ENCODE results near the gene NAPSA.

The NAPSA gene

DNA sequence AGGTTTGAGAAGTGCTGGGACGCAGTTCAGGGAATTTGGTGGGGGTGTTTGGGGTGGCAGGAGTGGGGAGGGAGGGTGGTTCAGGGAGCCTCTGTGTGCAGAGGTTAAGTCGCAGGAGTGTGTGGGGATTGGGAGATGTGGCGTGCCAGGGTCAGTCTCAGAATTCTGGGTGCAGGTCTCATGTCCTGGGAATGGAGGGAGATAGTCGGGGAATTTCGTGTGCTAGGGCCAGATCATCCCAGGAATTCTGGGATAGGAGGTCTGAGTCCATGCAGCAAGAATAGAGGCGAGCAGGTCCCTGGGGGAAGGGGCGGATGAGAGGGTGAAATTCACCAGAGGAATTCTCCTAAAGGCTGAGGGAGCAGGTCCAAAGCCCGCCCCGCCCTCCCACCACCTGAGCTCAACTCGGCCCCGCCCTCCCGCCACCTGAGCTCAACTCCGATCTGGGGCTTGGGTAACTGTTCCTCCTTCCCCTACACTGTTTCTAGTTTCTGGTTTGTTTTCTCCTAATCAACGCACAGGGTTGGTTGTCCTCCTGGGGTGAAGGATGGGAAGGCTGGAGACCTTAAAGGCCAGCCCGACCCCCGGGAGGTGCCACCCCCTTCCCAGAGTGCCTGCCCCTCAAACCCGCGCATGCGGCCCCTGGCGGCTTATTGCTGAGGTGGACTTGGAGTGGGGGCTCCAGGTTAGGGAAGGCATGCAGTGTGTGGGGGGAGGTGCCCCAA lies 51.5 kb downstream of the NAPSA start:
- no peak for DNase-seq

DNA sequence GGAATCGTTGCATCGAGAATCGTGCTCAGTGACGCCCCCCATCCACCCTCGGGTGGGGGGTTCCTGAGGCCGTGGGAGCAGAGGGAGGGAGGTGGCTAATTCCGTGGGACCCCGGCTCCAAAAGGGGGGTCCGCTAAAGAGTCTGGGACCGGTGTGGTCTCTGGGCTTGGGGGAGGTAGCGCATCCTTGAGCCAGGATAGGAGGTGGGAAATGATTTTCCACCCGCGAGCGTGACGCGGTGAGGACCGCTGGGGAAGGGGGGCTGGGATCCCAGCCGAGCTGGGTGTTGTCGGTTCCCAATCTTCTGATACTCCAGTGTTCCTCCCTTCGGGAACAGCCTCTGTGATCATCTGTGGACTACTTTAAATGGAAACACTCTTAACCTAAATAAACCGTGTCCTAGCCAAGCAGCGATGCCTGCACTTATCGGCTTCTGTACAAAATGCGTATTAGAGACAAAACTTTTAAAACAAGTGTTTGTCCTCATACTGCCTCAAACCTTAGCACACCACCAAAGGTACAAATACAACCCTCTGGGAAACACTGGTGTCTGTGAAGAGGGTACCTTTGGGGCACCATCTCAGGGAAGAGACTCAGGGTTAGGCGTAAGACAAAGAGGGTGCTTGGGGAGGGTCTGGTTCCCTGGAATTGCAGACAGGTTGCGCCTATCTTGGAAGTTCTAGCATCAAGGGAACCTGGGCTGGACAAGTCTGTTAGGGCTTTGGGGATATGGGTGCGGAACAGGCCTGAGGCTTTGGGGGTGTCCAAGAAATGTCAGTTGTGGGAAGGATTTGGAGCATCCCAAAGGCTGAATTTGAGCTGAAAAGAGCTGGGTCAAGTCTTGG lies 52.2 kb downstream of the NAPSA start:
- no peak for DNase-seq

DNA sequence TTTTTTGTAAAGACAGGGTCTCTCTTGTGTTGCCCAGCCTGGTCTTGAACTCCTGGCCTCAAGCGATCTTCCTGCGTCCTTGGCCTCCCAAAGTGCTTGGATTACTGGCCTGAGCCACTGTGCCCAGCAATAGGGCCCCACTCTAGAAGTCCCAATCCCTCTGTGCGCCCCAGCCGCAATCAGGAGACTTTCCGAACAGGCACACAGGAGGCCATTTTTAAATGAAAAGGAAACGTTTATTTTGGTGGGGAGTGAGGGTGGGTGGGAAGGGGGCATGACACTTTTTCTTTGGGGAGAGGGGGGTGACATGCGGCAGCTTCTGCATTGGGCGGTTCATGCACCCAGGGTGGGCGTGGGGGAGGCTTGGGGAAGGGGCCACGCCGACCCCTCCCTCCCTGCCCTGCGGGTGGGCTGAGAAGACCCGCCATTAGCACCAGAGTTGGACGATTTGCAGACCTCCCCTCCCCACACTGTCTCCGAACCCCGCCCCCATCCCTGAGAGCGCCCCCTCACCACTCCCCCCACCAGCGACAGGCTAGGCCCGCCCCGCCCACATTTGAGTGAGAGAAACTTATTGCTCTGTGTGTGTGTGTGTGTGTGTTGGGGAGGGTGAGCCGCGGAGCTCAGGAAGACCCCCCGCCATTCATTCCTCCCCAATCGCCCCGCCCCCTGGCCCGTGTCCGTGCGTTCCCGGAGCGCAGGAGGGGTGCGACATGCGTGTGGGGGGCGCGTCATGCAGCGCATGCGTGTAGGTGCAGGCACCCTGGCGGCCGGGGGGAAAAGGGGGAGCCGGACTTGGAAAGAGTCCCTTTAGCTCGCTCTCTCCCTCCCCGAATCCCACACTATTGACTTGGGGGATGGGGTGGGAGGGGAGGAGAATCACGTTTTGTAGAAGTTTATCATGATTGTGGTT lies 53.5 kb downstream of the NAPSA start:
- DNase-seq = peak; percentile 48

DNA sequence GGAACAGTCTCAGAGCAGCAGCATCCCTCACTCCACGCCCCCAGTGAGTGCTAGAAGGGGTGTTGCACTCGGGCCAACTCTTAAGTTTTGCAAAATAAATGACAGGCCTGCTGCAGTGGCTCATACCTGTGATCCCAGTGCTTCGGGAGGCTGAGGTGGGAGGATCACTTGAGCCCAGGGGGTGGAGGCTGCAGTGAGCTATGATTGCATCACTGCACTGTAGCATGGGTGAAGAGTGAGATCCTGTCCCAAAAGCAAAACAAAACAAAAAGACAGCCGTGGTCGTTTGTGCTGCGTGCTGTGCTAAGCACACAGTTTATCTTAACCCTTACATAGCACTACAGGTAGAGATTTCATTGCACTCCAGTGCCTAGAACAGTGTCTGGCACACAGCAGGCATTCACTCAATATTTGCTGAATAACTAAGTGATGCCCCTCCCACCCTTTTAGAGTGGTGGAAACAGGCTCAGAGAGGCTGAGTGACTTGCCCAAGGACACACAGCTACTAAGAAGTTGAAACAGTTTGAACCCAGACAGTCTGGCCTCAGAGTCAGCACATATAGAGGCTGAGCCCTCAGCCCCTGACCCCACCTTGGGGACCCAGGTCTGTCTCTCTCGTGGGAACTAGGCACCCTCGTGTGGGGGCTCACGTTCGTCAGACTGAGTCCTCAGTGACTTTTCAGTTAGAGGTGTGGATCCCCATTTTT lies 54.5 kb downstream of the NAPSA start:
- DNase-seq = no peak

DNA sequence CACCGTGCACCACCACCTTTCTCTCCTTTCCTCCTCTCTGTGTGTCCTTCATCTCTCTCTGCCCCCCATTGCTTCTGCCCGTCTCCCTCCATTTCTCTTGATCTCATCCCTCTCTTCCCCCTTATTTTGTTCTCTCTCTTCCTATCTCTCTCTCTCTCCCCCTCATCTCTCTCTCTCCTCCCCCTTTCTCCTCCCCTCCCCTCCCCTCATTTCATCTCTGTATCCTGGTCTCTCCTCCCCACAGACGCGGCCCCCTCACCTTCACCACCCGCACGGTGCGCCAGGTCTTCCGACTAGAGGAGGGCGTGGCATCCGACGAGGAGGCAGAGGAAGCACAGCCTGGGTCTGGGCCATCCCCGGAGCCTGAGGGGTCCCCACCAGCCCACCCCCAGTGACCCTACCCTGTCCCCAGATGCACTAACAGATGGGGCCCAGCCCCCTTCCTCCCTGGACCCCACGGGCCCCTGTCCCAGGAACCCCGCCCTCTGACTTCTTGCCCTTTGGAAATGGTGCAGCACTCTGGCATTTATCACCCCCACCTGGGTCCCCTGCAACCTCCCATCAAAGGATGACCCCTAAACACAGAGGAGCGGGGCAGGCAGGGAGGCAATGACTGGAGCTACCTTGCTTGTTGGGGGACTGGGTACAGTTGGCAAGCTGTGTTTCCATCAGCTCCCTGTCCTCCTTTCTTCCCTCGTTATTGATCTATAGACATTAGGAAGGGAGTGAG lies 55.9 kb downstream of the NAPSA start:
- DNase-seq = no peak

DNA sequence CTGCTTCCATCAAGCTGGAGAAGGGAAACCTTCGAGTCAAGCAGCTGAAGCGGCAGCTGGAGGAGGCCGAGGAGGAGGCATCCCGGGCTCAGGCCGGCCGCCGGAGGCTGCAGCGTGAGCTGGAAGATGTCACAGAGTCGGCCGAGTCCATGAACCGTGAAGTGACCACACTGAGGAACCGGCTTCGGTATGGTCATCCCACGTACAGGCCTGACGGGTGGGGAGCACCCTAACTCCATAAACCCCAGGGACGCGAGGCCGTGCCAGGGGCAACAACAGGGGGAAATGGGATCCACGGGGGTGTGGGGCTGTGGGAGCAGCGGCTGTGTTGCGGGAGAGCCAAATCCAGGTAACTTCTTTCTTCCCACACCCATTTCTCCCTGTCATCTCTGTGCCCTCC lies 56.4 kb downstream of the NAPSA start:
- no peak for DNase-seq

All from stimulated activated CD8-positive, alpha-beta memory T cell treated with anti-CD3 and anti-CD28 coated beads, Interleukin-4, amount 100 ng/mL, for 48 hours (primary cell).